GM18858 (cell line): ENCODE results near the gene USP40.

ENCODE experiments used
- ATAC-seq: cut with Tn5 transposase; IDR thresholded peaks from one replicate; pipeline ENCODE4 v1.9.1; 2021; ENCODE audit not compliant: unreplicated experiment

USP40 gene

GRCh38 chr2:233501198-233502076, 65.1 kb downstream of the USP40 start:
- ATAC-seq, result no peak

DNA sequence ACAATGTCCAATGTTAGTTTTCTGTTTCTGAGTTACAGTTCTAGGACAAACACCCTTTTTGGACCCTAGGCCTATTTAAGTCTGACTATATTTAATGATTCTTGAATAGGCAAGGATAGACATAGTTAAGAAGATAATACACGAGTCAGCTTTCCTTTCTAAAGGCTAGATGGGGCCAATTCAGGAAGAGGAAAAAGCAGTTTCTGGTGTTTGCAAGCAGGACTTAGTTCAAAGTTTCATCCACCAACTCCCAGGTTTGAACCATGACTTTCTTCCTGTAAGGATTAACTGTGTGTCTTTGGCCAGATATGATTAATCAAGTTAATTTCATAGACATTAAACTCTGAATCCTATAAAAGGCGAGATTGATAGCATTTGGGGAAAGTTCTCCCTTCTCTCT, 66.7 kb downstream of the USP40 start:
- no peak for ATAC-seq

GRCh38 chr2:233498126-233498525, 68.5 kb downstream of the USP40 start:
- ATAC-seq, result no peak

- no peak for ATAC-seq
These were observed 68.9 kb downstream of the USP40 start for GRCh38 chr2:233497692-233498091.

- no peak for ATAC-seq
These were observed 70.8 kb downstream of the USP40 start for GRCh38 chr2:233495503-233496496.

GRCh38 chr2:233492751-233493150, 73.8 kb downstream of the USP40 start:
- ATAC-seq, result no peak

DNA sequence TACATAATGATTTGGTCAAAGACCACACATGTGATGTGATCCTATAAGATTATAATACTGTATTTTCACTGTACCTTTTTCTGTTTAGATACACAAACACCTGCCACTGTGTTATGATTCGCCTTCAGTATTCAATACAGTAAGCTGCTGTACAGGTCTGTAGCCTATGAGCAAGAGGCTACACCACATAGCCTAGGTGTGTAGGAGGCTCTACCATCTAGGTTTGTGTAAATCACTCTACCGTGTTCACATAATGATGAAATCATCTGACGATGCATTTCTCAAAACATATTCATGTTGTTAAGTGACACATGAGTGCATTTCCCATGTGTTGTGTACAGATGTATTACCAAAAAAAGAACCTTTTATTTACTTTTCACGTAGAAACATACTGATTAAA, 74.5 kb downstream of the USP40 start:
- ATAC-seq, result no peak

GRCh38 chr2:233491326-233491725, 75.3 kb downstream of the USP40 start:
- ATAC-seq, result no peak

GRCh38 chr2:233490831-233491230, 75.8 kb downstream of the USP40 start:
- no peak for ATAC-seq

DNA sequence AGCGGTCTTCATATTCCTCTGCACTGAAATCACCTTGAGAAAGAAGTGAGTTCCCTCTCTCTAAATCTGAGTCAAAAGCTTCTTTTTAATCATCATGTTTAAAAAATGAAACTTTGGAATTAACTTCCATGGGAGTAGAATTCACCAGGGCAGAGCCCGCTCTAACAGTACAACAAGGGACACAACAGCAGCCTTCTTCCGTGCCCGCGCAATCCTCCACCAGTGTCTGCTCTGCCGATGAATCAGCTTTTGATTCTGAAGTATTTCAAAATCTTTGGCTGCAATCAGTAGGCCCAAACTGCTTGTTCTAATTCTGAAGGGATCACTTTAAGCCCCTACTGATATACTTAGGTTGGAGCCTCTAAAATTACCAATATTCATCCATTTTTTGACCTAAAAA, 76.9 kb downstream of the USP40 start:
- ATAC-seq, result no peak

GRCh38 chr2:233489143-233489542, 77.4 kb downstream of the USP40 start:
- ATAC-seq, result no peak

- no peak for ATAC-seq
These were observed 78.7 kb downstream of the USP40 start for GRCh38 chr2:233487748-233488345.

GRCh38 chr2:233486778-233487552, 79.6 kb downstream of the USP40 start:
- no peak for ATAC-seq

DNA sequence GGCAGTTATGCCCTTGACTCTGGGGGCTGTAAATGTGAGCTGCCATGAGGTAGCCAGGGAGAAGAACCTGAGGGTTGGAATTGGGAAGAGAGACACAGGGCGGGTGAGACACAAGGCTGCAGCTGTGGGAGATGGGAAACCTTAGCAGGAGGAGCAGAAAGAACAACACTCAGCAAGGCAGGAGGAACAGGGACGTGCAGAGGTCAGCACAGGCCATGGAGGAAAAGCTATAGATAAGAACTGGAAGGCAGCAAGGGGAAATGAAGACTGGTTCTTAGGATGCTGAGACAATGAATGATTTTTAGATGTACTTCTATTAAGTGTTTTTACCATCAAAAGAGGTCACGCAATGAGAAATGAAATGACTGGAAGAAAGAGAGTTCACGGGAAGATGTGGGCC, 80.2 kb downstream of the USP40 start:
- ATAC-seq, result no peak

- no peak for ATAC-seq
These were observed 80.9 kb downstream of the USP40 start for GRCh38 chr2:233485726-233486125.

GRCh38 chr2:233482616-233483015, 84.0 kb downstream of the USP40 start:
- no peak for ATAC-seq

DNA sequence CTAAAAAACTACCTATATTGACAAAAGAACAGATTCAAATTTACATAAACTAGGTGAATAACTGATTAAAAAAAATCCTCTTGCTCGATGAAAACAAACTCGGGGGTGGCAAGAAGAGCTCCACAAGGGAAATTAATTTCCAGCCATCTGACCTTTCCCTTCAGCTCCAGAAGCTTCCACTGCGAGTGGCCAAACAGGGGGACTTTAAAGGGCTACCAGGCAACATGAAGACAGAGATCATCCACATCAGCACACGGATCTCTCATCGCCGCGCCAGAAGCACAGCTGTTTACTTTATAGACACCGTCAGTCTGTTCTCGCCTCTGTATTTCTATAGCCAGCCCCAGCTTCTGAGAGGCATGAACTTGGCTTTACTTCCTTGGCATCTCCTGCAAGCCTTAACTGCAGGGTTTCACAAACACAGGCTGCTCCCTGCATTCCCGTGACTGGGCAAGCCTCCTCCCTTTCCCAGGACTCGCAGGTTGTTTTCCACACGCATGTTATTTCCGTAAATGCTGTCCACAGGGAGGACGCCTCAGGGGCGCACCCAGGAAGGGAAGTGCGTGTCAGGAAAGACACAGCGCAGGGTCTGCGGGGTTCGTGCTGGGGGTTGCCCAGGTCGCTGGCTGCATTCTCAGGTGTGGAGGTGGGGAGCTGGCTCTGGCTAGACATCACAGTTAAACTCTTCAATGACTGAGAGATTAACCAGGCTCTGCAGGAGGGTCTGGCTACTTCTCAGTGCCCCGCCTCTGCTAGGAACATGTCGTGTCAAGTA, 85.0 kb downstream of the USP40 start:
- ATAC-seq, result no peak

GRCh38 chr2:233480490-233481202, 85.9 kb downstream of the USP40 start:
- ATAC-seq, result no peak
